HG03469 (cell line): ENCODE measurements around the gene ROR2.
"Not testable (repeated sequence)": the region's sequence is repeated elsewhere in the genome, so short reads cannot be mapped to it uniquely, and the experiment has no call there.

Experiments used
- ATAC-seq: cut with Tn5 transposase; IDR thresholded peaks from one replicate; pipeline ENCODE4 v1.9.1; 2021; ENCODE audit warnings: mild to moderate bottlenecking, moderate library complexity, moderate number of reproducible peaks; ENCODE audit not compliant: unreplicated experiment

The ROR2 gene

GRCh38 chr9:91549177-91549576, 400.9 kb downstream of the ROR2 start:
- no peak for ATAC-seq

- no peak for ATAC-seq
These were observed 402.9 kb downstream of the ROR2 start for GRCh38 chr9:91547081-91547480.

- no peak for ATAC-seq
These were observed 403.5 kb downstream of the ROR2 start for GRCh38 chr9:91546574-91546973.

- no peak for ATAC-seq
These were observed 408.3 kb downstream of the ROR2 start for GRCh38 chr9:91541734-91542133.

GRCh38 chr9:91540506-91540905, 409.5 kb downstream of the ROR2 start:
- not testable (repeated sequence) for ATAC-seq

GRCh38 chr9:91536211-91536691, 413.8 kb downstream of the ROR2 start:
- ATAC-seq: no peak

- no peak for ATAC-seq
These were observed 415.7 kb downstream of the ROR2 start for GRCh38 chr9:91534374-91534773.

- no peak for ATAC-seq
These were observed 416.6 kb downstream of the ROR2 start for GRCh38 chr9:91533382-91533781.

- no peak for ATAC-seq
These were observed 417.7 kb downstream of the ROR2 start for GRCh38 chr9:91532325-91532724.

GRCh38 chr9:91530829-91531228, 419.2 kb downstream of the ROR2 start:
- no peak for ATAC-seq

GRCh38 chr9:91522481-91522880, 427.5 kb downstream of the ROR2 start:
- ATAC-seq: no peak

GRCh38 chr9:91519520-91520277, 430.3 kb downstream of the ROR2 start:
- no peak for ATAC-seq

- no peak for ATAC-seq
These were observed 431.6 kb downstream of the ROR2 start for GRCh38 chr9:91518462-91518861.

- no peak for ATAC-seq
These were observed 432.2 kb downstream of the ROR2 start for GRCh38 chr9:91517801-91518200.

- not testable (repeated sequence) for ATAC-seq
These were observed 432.7 kb downstream of the ROR2 start for GRCh38 chr9:91517332-91517731.

GRCh38 chr9:91516777-91517176, 433.3 kb downstream of the ROR2 start:
- ATAC-seq: no peak

GRCh38 chr9:91516081-91516480, 433.9 kb downstream of the ROR2 start:
- ATAC-seq: no peak

GRCh38 chr9:91515074-91515687, 434.8 kb downstream of the ROR2 start:
- ATAC-seq: no peak
